OCI-LY7 (cell line): ENCODE data around the gene GPR27. TPM values are rescaled to one million over a fixed set of nuclear protein-coding genes. Genes with fewer than 3 reads are reported as not detected.

Experiments
- BruUV-seq: library from RNA; stranded (reverse); fragments of 400-500 nt; replicated peaks from 2 replicates; lab custom pipeline; 2021; lab: Mats Ljungman, UMichigan
- CTCF ChIA-PET: fragments of 300-600 bp; sonication (Branson Sonifier 250); formaldehyde crosslinking; loops from one replicate; lab custom pipeline; 2022; ENCODE audit warnings: antibody characterized with exemption; ENCODE audit not compliant: unreplicated experiment; lab: Charles Lee
- POLR2A ChIA-PET: fragments of 300-600 bp; sonication (Branson Sonifier 250); formaldehyde crosslinking; loops from one replicate; lab custom pipeline; 2022; ENCODE audit warnings: antibody characterized with exemption; lab: Charles Lee
- DNase-seq: peaks from one replicate; pipeline ENCODE4 v3.0.0-alpha.2; 2015; ENCODE audit warnings: low spot score
- H2AFZ ChIP-seq: fragments of 200-600 bp; sonication (generic), shearing (Covaris generic); 2 replicates; pipeline ENCODE4 v1.6.1; 2014; ENCODE audit warnings: mild to moderate bottlenecking, antibody characterized with exemption, low read length, moderate library complexity
- H3K27ac ChIP-seq: fragments of 200-600 bp; sonication (generic); 2 replicates; pipeline ENCODE4 v1.5.1; 2014; ENCODE audit warnings: mixed run types, low read depth, mild to moderate bottlenecking, moderate library complexity, low read length, inconsistent platforms; ENCODE audit not compliant: poor library complexity, severe bottlenecking
- H3K36me3 ChIP-seq: fragments of 200-600 bp; sonication (generic); 2 replicates; pipeline ENCODE4 v1.6.1; 2014; ENCODE audit warnings: mild to moderate bottlenecking, antibody characterized with exemption, low read length, moderate library complexity, mixed read lengths; ENCODE audit not compliant: insufficient read depth
- H3K4me1 ChIP-seq: fragments of 200-600 bp; sonication (generic); 2 replicates; pipeline ENCODE4 v1.5.1; 2014; ENCODE audit warnings: mild to moderate bottlenecking, low read length; ENCODE audit not compliant: insufficient read depth, poor library complexity, severe bottlenecking
- H3K4me2 ChIP-seq: fragments of 200-600 bp; sonication (generic); 2 replicates; pipeline ENCODE4 v1.6.1; 2014; ENCODE audit warnings: mild to moderate bottlenecking, low read length
- H3K4me3 ChIP-seq: fragments of 200-600 bp; sonication (generic); 2 replicates; pipeline ENCODE4 v1.5.1; 2014; ENCODE audit warnings: mild to moderate bottlenecking, low read depth, low read length; ENCODE audit not compliant: poor library complexity, severe bottlenecking
- H3K79me2 ChIP-seq: fragments of 200-600 bp; sonication (generic); 2 replicates; pipeline ENCODE4 v1.6.1; 2016; ENCODE audit warnings: low read depth, mild to moderate bottlenecking, low read length, moderate library complexity, mixed read lengths; ENCODE audit not compliant: insufficient read depth
- H3K9me2 ChIP-seq: fragments of 200-600 bp; sonication (generic); 2 replicates; pipeline ENCODE4 v1.6.1; 2016; ENCODE audit warnings: mild to moderate bottlenecking, low read length, mixed read lengths; ENCODE audit not compliant: insufficient read depth
- H3K9me3 ChIP-seq: fragments of 200-600 bp; sonication (generic); 2 replicates; pipeline ENCODE4 v1.6.1; 2014; ENCODE audit warnings: mild to moderate bottlenecking, mixed run types, low read length, mixed read lengths
- H4K20me1 ChIP-seq: fragments of 200-600 bp; sonication (generic); 2 replicates; pipeline ENCODE4 v1.6.1; 2014; ENCODE audit warnings: mild to moderate bottlenecking, antibody characterized with exemption, low read length, moderate library complexity, mixed read lengths; ENCODE audit not compliant: insufficient read depth
- CTCF ChIP-seq: fragments of 200-600 bp; sonication (generic); conservative IDR thresholded peaks from 2 replicates; pipeline ENCODE4 v1.5.1; 2014; ENCODE audit warnings: mild to moderate bottlenecking, antibody characterized with exemption, low read length, moderate library complexity, mixed read lengths
- EZH2phosphoT487 ChIP-seq: fragments of 200-600 bp; sonication (generic); IDR thresholded peaks from 2 replicates; pipeline ENCODE4 v1.6.1; 2018; ENCODE audit warnings: low read depth, borderline replicate concordance, mild to moderate bottlenecking, mixed run types, antibody characterized with exemption, low read length, moderate library complexity, mixed read lengths
- intact Hi-C: fragments of 100-400 bp; cut with micrococcal nuclease; formaldehyde crosslinking; loops from one replicate; pipeline ENCODE4 v1.10.0; 2022; ENCODE audit not compliant: unreplicated experiment
- total RNA-seq, 2 experiments: library from RNA; depleted of rRNA in 1 of 2; stranded (reverse); fragments of >200 nt in 1 of 2; shearing (Covaris generic) in 1 of 2; gene quantifications; 2 replicates each; pipeline ENCODE4 v1.2.3, GENCODE V29; 2014 to 2022

GPR27 gene
- total RNA-seq, 2 experiments from 2014 or later, result not detected

GRCh38 chr3:71800023-71800422 lies 46.4 kb downstream of the GPR27 start:
- intact Hi-C loops, result no loop called here
- CTCF ChIA-PET, result no interaction called here

GRCh38 chr3:71801986-71802385 lies 48.3 kb downstream of the GPR27 start:
- H3K9me3 ChIP-seq, result no peaks in the 10 kb centered on the region
- H3K4me3 ChIP-seq, result no peak overlapping the region
- no peaks in the 10 kb centered on the region for H3K9me2 ChIP-seq
- BruUV-seq, result no TSS peak
- H3K79me2 ChIP-seq, result no peaks in the 10 kb centered on the region
- no peak overlapping the region for H3K27ac ChIP-seq
- TF ChIP-seq CTCF (no peak), EZH2phosphoT487 (no peak)
- ChIA-PET CTCF (no interaction called here), POLR2A (no interaction called here)
- H3K4me2 ChIP-seq, result no peak overlapping the region
- H2AFZ ChIP-seq, result no peak overlapping the region
- no peaks in the 10 kb centered on the region for H3K4me1 ChIP-seq
- no peaks in the 10 kb centered on the region for H4K20me1 ChIP-seq
- DNase-seq, result no peak
- H3K36me3 ChIP-seq, result no peaks in the 10 kb centered on the region
- intact Hi-C loops, result no loop called here

More at GRCh38 chr3:71800023-71800422, 46.4 kb downstream of the GPR27 start:
- POLR2A ChIA-PET, result no interaction called here
- Histone ChIP-seq H3K9me3 (no peaks in the 10 kb centered on the region), H4K20me1 (no peaks in the 10 kb centered on the region), H3K27ac (no peak overlapping the region), H3K4me2 (no peak overlapping the region), H3K36me3 (no peaks in the 10 kb centered on the region), H3K4me3 (no peak overlapping the region), H3K4me1 (no peaks in the 10 kb centered on the region), H3K9me2 (no peaks in the 10 kb centered on the region), H2AFZ (no peak overlapping the region), H3K79me2 (no peaks in the 10 kb centered on the region)
- no peak for DNase-seq
- no TSS peak for BruUV-seq
- TF ChIP-seq EZH2phosphoT487 (no peak), CTCF (no peak)

GRCh38 chr3:71803248-71803647 lies 49.6 kb downstream of the GPR27 start:
- POLR2A ChIA-PET, result no interaction called here
- no TSS peak for BruUV-seq
- Histone ChIP-seq H3K4me1 (no peaks in the 10 kb centered on the region), H3K36me3 (no peaks in the 10 kb centered on the region), H2AFZ (no peak overlapping the region), H3K79me2 (no peaks in the 10 kb centered on the region), H4K20me1 (no peaks in the 10 kb centered on the region), H3K9me3 (no peaks in the 10 kb centered on the region), H3K27ac (no peak overlapping the region), H3K4me3 (no peak overlapping the region), H3K4me2 (no peak overlapping the region), H3K9me2 (no peaks in the 10 kb centered on the region)
- intact Hi-C loops, result no loop called here
- no peak for DNase-seq
- CTCF ChIA-PET, result interaction anchor here (0.6 kb wide), 1 partner anchor 748 kb away, joined by 3 read pairs; no protein-coding TSS in a partner anchor
- TF ChIP-seq CTCF, result no peak
- no peak for TF ChIP-seq EZH2phosphoT487
